Measurements from ENCODE around the gene CSAD.

CSAD gene, protein sequence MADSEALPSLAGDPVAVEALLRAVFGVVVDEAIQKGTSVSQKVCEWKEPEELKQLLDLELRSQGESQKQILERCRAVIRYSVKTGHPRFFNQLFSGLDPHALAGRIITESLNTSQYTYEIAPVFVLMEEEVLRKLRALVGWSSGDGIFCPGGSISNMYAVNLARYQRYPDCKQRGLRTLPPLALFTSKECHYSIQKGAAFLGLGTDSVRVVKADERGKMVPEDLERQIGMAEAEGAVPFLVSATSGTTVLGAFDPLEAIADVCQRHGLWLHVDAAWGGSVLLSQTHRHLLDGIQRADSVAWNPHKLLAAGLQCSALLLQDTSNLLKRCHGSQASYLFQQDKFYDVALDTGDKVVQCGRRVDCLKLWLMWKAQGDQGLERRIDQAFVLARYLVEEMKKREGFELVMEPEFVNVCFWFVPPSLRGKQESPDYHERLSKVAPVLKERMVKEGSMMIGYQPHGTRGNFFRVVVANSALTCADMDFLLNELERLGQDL

DNA sequence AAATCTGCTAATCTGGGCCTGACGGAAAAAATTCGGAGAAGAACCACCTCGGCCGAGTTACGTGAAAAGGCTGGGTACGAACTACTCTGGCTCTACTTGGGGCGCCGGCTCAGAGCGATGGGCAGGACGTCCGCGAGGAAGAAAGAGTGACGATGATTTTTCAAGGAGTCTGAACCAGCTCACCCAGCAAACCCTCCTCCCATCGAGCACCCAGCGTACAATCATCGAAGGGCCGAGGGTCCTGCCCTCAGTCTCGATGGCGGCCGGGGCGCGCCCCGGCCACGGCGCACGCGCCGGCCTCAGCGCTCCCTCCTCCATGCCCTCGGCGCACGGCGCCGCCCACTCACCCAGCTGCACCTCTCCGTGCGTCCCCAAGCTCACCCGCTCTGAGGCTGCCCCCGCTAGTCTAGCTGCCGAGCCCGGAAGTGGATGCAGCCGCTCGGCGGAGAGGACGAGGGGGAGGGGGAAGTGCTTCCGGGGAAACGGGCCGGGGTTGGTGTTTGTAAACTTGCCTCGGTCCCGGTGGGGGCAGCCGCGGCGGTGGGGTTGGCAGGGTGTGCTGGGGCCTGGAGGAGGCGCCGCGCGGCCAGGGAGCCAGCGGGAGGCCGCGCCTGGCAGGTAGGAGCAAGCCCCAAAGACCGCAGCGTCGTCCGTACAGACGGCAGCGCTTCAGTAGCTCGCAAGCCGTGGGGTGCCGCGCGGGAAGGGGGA is at the start of gene CSAD, which contains the start of gene ZNF740:
Gene CSAD (minus strand): TSS at position 706 of the 711 bp plus-strand sequence. CDS start 7,455 bp downstream, outside the sequence.
Gene ZNF740 (plus strand): TSS at position 503 of the 711 bp plus-strand sequence. CDS start 1,262 bp downstream, outside the sequence.
- DNase-seq = peak; percentile 98

DNA sequence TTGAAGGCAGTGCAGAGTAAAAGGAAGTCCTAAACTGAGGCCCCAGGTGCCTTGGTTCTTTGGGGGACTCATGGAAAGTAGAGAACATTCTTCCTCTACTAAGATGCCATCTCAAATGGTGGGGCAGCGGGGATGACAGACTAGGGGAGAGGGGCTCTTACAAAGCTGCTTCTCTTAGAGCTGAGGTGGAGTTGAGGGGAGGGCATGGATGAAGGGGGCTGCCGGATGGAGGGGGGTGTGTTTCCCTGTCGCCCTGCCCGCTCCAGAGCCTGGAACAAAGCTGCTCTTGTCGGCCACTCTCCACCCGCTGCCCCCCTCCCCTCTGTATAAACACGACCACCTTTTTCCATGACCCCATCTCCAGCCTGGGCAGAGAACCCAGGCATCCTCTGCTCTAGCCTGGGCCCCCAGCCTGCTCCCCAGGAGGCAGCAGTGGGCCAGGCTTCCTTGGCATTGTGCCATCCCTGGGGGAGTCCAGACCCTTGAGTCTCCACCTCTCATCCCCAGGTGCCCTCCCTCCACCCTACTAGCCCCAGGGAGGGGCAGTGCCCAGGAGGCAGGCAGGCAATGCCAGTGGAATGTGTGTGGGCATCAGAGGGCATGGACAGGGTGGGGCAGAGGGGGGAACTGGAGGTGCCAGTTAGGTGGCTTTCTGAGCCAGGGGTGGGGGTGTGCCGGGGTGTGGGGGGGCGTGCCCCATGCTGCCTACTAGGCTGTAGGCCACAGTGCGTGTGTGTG is 49.6 kb upstream of the CSAD start:
- no peak for DNase-seq

GRCh38 chr12:53229454-53229853 is 48.7 kb upstream of the CSAD start:
- DNase-seq = no peak

GRCh38 chr12:53227836-53228235 is 47.1 kb upstream of the CSAD start:
- DNase-seq = no peak

- DNase-seq = no peak
Measured at GRCh38 chr12:53227341-53227740, 46.6 kb upstream of the CSAD start.

DNA sequence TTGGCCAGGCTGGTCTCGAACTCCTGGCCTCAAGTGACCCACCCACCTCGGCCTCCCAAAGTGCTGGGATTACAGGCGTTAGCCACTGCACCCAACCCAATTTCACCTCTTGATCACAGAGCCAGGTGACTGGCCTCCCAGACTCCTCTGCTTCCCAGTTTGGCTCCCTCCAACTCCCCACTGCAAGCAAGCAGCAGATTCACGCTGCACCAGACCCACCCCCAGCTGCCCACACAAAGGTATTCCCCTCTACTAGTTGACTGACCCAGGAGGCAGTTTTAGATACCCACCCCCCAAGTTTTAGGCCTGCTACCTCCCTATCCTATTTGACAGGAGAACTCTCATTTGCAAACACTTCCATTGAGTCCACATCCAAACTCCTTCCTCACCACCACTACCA is 46.1 kb upstream of the CSAD start:
- DNase-seq = no peak

- DNase-seq = no peak
Measured at GRCh38 chr12:53225635-53226424, 45.1 kb upstream of the CSAD start.

- DNase-seq = no peak
Measured at GRCh38 chr12:53224897-53225634, 44.3 kb upstream of the CSAD start.

- no peak for DNase-seq
Measured at GRCh38 chr12:53224061-53224896, 43.6 kb upstream of the CSAD start.

GRCh38 chr12:53223389-53224060 is 42.8 kb upstream of the CSAD start:
- DNase-seq = no peak

DNA sequence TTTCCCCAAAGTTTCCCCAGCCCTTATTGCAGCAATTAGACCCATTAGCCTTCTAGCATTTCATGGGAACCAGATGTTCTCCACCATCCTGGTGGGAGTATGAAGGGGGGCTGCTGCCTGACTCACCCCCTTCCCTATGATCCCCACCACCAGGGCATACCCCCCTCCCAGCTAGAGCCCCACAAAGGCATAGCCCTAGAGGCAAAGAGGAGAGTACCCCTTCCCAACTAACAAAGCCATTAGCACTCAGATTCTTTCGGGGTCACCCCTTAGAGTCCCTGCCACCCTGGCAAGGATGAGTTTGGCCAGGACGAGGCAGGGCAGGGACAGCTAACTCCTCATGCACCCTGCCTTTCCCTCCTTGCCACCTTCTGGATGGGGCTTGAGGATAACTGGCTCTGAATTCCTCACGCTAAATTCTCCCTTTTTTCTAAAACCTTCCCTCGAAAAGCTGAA is 42.1 kb upstream of the CSAD start:
- DNase-seq = no peak

GRCh38 chr12:53222170-53222721 is 41.5 kb upstream of the CSAD start:
- no peak for DNase-seq

GRCh38 chr12:53221203-53222080 is 40.7 kb upstream of the CSAD start:
- DNase-seq = peak; percentile 42

DNA sequence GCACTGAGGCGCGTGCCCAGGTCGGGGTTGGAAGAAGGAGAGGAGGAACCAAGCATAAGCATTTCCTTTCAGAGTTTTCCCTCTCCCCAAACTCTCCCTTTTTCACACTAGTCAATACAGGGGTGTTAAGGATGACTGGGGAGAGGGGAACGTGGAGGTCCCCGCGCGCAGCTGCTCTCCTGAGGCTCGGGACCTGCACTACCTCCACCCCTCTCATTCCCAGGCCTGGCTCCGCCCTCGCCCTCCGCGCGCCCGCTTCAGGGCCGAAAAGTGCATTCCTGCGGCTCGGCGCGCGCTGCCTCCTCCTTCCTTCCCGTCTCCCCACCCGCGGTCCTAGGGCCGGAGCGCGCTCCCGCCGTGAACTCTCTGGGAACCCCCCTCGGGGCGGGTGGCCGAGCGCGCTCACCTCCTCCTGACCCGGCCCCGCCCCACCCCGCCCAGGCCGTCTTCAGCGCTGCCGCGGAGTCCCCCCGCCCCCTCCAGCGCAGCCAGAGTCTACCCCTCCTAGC is 40.0 kb upstream of the CSAD start:
- peak; percentile 76 for DNase-seq

GRCh38 chr12:53219956-53220693 is 39.4 kb upstream of the CSAD start:
- DNase-seq = peak; percentile 77

DNA sequence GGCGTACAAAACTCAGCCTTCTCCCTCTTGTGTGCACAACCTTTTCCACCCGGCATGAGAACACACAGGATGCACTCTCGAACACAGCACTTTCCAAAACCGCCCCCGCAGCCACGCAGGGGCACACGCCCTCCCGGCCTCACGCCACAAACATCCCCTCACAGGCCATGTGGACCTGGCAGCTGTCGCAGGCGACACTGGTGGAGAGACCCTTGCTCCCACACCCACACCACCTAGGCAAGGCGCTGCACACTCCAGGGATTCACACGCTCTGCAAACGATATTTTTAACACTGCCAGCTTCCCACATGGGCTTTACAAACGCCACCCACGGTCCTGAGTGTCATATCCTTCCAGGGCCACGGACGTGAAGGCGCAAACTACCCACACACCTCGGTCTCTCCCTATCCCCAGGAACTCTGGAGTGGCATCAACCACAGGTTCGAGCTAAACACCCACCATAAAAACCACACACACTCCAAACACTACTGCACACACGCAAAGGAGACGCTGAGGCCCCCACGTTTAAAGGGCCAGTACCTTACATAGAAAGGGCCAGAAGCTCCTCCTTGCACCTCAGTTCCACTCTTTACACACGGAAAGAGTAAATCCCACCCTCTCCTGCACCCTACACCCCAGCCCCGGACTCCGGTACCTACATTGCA is 38.7 kb upstream of the CSAD start:
- DNase-seq = peak; percentile 42
